IMR-90 (cell line): ENCODE results near the gene ROR2.

Experiments
- BHLHE40 ChIP-seq: fragments of 150-350 bp; IDR thresholded peaks from 2 replicates; pipeline ENCODE4 v1.6.1; 2016; ENCODE audit warnings: mild to moderate bottlenecking, low read depth, low read length
- CEBPB ChIP-seq: IDR thresholded peaks from 2 replicates; pipeline ENCODE4 v1.6.1; 2012; ENCODE audit warnings: low read depth, low read length, improper control_type of control experiment
- CHD1 ChIP-seq: IDR thresholded peaks from 2 replicates; pipeline ENCODE4 v1.6.1; 2012; ENCODE audit warnings: low read depth, low read length, improper control_type of control experiment
- MAFK ChIP-seq: IDR thresholded peaks from 2 replicates; pipeline ENCODE4 v1.6.1; 2012; ENCODE audit warnings: low read depth, low read length, improper control_type of control experiment
- MXI1 ChIP-seq: IDR thresholded peaks from 2 replicates; pipeline ENCODE4 v1.6.1; 2012; ENCODE audit warnings: low read depth, mild to moderate bottlenecking, low read length, moderate library complexity, borderline replicate concordance
- NFE2L2 ChIP-seq: fragments of 150-350 bp; IDR thresholded peaks from 2 replicates; pipeline ENCODE4 v1.6.1; 2016; ENCODE audit warnings: low read depth, mild to moderate bottlenecking, low read length
- POLR2A ChIP-seq: IDR thresholded peaks from 2 replicates; pipeline ENCODE4 v1.6.1; 2012; ENCODE audit warnings: mild to moderate bottlenecking, low read depth, low read length
- RAD21 ChIP-seq: IDR thresholded peaks from 2 replicates; pipeline ENCODE4 v1.6.1; 2012; ENCODE audit warnings: low read length, improper control_type of control experiment
- RCOR1 ChIP-seq: IDR thresholded peaks from 2 replicates; pipeline ENCODE4 v1.6.1; 2012; ENCODE audit warnings: mild to moderate bottlenecking, low read length, improper control_type of control experiment; ENCODE audit not compliant: insufficient replicate concordance
- RFX5 ChIP-seq: IDR thresholded peaks from 2 replicates; pipeline ENCODE4 v1.8.0; 2012; ENCODE audit warnings: low read depth, mild to moderate bottlenecking, low read length, moderate library complexity
- TF ChIP-seq, protein P1 (sequence below): conservative IDR thresholded peaks from 2 replicates; pipeline ENCODE4 v1.5.1; 2012; ENCODE audit warnings: mild to moderate bottlenecking, low read depth, low read length, improper control_type of control experiment
- TF ChIP-seq, protein P2 (sequence below): fragments of 150-350 bp; IDR thresholded peaks from 2 replicates; pipeline ENCODE4 v1.6.1; 2017; ENCODE audit warnings: mild to moderate bottlenecking, antibody characterized with exemption, low read length, low read depth
- TF ChIP-seq, protein P3 (sequence below): fragments of 150-350 bp; IDR thresholded peaks from 2 replicates; pipeline ENCODE4 v1.6.1; 2016; ENCODE audit warnings: low read depth, mild to moderate bottlenecking, low read length, moderate library complexity, borderline replicate concordance

DNA sequence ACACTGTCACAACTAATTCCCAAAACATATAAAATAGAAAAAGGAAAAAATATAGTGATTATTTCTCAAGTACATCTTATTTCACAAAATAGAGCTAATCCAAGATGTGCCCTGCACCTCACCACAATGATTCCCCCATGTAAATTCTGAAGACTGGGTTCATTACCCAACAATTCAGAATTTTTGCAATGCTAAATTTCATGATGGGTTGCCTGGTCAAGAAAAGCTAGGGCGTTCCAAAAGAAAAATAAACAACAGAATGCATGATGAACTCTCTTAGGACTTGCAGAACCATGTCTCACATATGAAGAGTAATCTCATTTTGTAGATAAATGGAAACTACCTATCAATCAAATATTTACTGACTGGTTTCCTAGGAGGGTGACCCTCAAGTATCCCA is 266.8 kb downstream of the ROR2 start:
- TF ChIP-seq, protein P1, sequence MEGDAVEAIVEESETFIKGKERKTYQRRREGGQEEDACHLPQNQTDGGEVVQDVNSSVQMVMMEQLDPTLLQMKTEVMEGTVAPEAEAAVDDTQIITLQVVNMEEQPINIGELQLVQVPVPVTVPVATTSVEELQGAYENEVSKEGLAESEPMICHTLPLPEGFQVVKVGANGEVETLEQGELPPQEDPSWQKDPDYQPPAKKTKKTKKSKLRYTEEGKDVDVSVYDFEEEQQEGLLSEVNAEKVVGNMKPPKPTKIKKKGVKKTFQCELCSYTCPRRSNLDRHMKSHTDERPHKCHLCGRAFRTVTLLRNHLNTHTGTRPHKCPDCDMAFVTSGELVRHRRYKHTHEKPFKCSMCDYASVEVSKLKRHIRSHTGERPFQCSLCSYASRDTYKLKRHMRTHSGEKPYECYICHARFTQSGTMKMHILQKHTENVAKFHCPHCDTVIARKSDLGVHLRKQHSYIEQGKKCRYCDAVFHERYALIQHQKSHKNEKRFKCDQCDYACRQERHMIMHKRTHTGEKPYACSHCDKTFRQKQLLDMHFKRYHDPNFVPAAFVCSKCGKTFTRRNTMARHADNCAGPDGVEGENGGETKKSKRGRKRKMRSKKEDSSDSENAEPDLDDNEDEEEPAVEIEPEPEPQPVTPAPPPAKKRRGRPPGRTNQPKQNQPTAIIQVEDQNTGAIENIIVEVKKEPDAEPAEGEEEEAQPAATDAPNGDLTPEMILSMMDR = no peak
- no peak for TF ChIP-seq BHLHE40
- TF ChIP-seq RAD21 = no peak
- TF ChIP-seq, protein P2, sequence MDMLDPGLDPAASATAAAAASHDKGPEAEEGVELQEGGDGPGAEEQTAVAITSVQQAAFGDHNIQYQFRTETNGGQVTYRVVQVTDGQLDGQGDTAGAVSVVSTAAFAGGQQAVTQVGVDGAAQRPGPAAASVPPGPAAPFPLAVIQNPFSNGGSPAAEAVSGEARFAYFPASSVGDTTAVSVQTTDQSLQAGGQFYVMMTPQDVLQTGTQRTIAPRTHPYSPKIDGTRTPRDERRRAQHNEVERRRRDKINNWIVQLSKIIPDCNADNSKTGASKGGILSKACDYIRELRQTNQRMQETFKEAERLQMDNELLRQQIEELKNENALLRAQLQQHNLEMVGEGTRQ = no peak
- no peak for TF ChIP-seq POLR2A
- TF ChIP-seq MAFK = no peak
- no peak for TF ChIP-seq NFE2L2
- no peak for TF ChIP-seq CHD1
- TF ChIP-seq, protein P3, sequence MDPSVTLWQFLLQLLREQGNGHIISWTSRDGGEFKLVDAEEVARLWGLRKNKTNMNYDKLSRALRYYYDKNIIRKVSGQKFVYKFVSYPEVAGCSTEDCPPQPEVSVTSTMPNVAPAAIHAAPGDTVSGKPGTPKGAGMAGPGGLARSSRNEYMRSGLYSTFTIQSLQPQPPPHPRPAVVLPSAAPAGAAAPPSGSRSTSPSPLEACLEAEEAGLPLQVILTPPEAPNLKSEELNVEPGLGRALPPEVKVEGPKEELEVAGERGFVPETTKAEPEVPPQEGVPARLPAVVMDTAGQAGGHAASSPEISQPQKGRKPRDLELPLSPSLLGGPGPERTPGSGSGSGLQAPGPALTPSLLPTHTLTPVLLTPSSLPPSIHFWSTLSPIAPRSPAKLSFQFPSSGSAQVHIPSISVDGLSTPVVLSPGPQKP = no peak
- no peak for TF ChIP-seq CEBPB
- TF ChIP-seq RCOR1 = no peak
- TF ChIP-seq RFX5 = no peak
- TF ChIP-seq MXI1 = no peak
